Measurements from ENCODE around the gene CARNS1. TPM values are rescaled to one million over a fixed set of nuclear protein-coding genes. Genes with fewer than 3 reads are reported as not detected.
A peak's percentile ranks its signal among the peaks of the same experiment; 100 is the strongest.

CARNS1 gene
- total and polyA plus RNA-seq, 8 donors, result 0.29 to 33.3 (median 2.9) TPM

GRCh38 chr11:67412495-67413179 is 2.8 kb upstream of the CARNS1 start:
- Histone ChIP-seq H3K4me1 (peaks cover 29 to 69% (median 55%) of the 10 kb centered on the region in 4 donors), H3K27me3 (peaks cover 0 to 74% (median 0%) of the 10 kb centered on the region in 3 donors), H3K4me3 (no peak overlapping the region), H3K9me3 (no peaks in the 10 kb centered on the region), H3K27ac (no peak overlapping the region), H3K36me3 (no peaks in the 10 kb centered on the region)
- no peak for DNase-seq
- no peak for TF ChIP-seq EP300 (IDR thresholded peaks at IDR 0.05)
- TF ChIP-seq CTCF (IDR thresholded peaks at IDR 0.05), result no peak
- no peak for TF ChIP-seq POLR2AphosphoS5 (IDR thresholded peaks at IDR 0.05)
- TF ChIP-seq POLR2A (IDR thresholded peaks at IDR 0.05), result no peak
- intact Hi-C loops (cut with DNase I; ENCODE audit: low total_unique reads), result no loop called here
- 57 to 74% (median 70%) methylated on average over 2 to 9 of the region's 9 CpGs for WGBS, 5 donors

- H3K27ac ChIP-seq, result no peak overlapping the region
- no peak for DNase-seq
- H3K4me3 ChIP-seq, result no peak overlapping the region
- intact Hi-C loops (cut with DNase I; ENCODE audit: low total_unique reads), result no loop called here
- no peaks in the 10 kb centered on the region for H3K36me3 ChIP-seq
- TF ChIP-seq POLR2AphosphoS5 (IDR thresholded peaks at IDR 0.05) (no peak), CTCF (IDR thresholded peaks at IDR 0.05) (no peak), EP300 (IDR thresholded peaks at IDR 0.05) (no peak), POLR2A (IDR thresholded peaks at IDR 0.05) (no peak)
- H3K27me3 ChIP-seq, result peaks cover 0 to 66% (median 0%) of the 10 kb centered on the region in 3 donors
- H3K4me1 ChIP-seq, result peaks cover 34 to 69% (median 63%) of the 10 kb centered on the region in 4 donors
- WGBS, 5 donors, result 33 to 58% (median 53%) methylated on average over 2 of the region's 2 CpGs
- no peaks in the 10 kb centered on the region for H3K9me3 ChIP-seq
Measured at GRCh38 chr11:67413266-67413849, 2.1 kb upstream of the CARNS1 start.

- peak overlapping the region; percentile 14 to 86 (median 66) for H3K27ac ChIP-seq
Measured at GRCh38 chr11:67416416-67417335, 1.2 kb downstream of the CARNS1 start.

More at GRCh38 chr11:67416416-67417335, 1.2 kb downstream of the CARNS1 start:
- peaks cover 0 to 33% (median 0%) of the 10 kb centered on the region in 3 donors for H3K27me3 ChIP-seq
- intact Hi-C loops (cut with DNase I; ENCODE audit: low total_unique reads), result no loop called here
- H3K9me3 ChIP-seq, result no peaks in the 10 kb centered on the region
- no peaks in the 10 kb centered on the region for H3K36me3 ChIP-seq
- WGBS, 5 donors, result 28 to 46% (median 42%) methylated on average over 15 to 21 of the region's 21 CpGs
- DNase-seq, result peak; percentile 79 to 91
- H3K4me1 ChIP-seq, result peaks cover 60 to 72% (median 68%) of the 10 kb centered on the region in 4 donors
- TF ChIP-seq EP300 (IDR thresholded peaks at IDR 0.05) (no peak), POLR2AphosphoS5 (IDR thresholded peaks at IDR 0.05) (peak in 1 of 3 donors; percentile 35), POLR2A (IDR thresholded peaks at IDR 0.05) (no peak), CTCF (IDR thresholded peaks at IDR 0.05) (no peak)
- peak overlapping the region in 2 of 4 donors; percentile 42 to 47 for H3K4me3 ChIP-seq

Data from stomach (tissue), 9 donors.